B cell (primary cell): ENCODE measurements around the gene UBE4A.

Experiments
- EZH2 ChIP-seq: IDR thresholded peaks from 2 replicates; pipeline ENCODE4 v1.6.1; 2012; ENCODE audit warnings: borderline replicate concordance, low read depth, mild to moderate bottlenecking, moderate library complexity, low read length; ENCODE audit not compliant: insufficient read depth, poor library complexity, severe bottlenecking
- TF ChIP-seq, protein P1 (sequence below): fragments of 200-600 bp; IDR thresholded peaks from one replicate; pipeline ENCODE4 v1.8.0; 2022; ENCODE audit warnings: antibody characterized with exemption, mild to moderate bottlenecking

DNA sequence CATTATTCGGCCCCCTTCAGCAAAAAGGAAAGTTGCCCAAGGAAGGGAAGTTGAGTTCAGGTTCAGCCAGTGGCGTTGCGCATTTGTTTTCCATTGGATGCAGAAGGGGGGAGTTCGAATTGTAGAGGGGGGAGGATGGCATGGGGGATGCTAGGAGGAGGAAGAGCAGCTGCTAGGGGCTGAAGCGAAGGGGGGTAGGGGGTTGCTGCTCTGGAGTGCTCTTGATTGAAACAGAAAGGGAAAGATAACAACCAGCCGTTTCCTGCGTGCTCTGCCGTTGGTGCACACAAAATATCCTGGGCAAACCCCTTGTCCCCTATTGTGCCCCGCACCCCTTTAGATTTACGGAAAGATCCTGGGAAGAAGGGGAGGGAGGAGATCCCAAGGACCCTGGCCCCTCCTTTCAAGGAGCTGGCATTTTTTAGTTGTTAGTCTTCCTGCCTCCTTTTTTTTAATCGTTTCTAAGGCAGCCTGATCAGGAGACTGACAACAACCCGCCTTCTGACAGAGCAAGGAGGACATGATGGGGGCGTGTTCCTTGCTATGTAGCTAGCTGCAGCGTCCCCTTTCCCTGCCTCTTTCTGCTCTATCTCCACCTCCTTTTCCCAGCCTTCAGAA lies 79.0 kb downstream of the UBE4A start:
- TF ChIP-seq, protein P1, sequence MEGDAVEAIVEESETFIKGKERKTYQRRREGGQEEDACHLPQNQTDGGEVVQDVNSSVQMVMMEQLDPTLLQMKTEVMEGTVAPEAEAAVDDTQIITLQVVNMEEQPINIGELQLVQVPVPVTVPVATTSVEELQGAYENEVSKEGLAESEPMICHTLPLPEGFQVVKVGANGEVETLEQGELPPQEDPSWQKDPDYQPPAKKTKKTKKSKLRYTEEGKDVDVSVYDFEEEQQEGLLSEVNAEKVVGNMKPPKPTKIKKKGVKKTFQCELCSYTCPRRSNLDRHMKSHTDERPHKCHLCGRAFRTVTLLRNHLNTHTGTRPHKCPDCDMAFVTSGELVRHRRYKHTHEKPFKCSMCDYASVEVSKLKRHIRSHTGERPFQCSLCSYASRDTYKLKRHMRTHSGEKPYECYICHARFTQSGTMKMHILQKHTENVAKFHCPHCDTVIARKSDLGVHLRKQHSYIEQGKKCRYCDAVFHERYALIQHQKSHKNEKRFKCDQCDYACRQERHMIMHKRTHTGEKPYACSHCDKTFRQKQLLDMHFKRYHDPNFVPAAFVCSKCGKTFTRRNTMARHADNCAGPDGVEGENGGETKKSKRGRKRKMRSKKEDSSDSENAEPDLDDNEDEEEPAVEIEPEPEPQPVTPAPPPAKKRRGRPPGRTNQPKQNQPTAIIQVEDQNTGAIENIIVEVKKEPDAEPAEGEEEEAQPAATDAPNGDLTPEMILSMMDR: no peak
- no peak for TF ChIP-seq EZH2
